GM20000 (cell line): Measurements from ENCODE around the gene PLEKHH2.

Experiments used
- DNase-seq: peaks from one replicate; pipeline ENCODE4 v3.0.0; 2012; ENCODE audit warnings: low spot score
- TF ChIP-seq, protein P1 (sequence below): IDR thresholded peaks from 2 replicates; pipeline ENCODE4 v1.5.1; 2012; ENCODE audit warnings: mild to moderate bottlenecking, control low read depth; ENCODE audit errors: extremely low read depth, missing control alignments

Gene PLEKHH2

DNA sequence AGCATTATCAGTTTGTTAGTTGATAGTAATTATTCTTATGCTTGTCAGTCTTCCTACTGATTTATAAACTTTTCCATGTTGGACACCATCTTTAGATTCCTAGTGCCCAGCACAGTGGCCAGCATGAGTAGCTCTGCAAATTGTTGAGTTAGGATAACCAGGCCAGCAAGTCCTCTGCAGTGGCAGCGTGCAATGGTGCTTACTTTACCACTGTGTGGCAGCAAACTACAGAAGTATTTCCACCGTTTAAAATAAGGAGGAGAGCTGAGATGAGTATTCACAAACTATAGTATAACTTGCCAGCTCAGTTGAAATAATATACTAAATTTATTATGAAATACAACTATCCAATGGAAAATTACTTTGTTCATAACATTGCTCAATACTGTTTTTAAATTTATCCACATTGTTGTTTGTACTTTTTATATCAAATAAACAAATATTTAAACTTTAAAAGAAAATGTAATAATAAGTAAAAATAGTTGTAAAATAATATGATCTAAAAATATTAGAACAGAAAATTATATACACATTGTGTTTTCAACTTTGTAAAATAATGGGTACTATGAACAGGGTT, 31.9 kb upstream of the PLEKHH2 start:
- peak; percentile 28 for DNase-seq
- TF ChIP-seq, protein P1, sequence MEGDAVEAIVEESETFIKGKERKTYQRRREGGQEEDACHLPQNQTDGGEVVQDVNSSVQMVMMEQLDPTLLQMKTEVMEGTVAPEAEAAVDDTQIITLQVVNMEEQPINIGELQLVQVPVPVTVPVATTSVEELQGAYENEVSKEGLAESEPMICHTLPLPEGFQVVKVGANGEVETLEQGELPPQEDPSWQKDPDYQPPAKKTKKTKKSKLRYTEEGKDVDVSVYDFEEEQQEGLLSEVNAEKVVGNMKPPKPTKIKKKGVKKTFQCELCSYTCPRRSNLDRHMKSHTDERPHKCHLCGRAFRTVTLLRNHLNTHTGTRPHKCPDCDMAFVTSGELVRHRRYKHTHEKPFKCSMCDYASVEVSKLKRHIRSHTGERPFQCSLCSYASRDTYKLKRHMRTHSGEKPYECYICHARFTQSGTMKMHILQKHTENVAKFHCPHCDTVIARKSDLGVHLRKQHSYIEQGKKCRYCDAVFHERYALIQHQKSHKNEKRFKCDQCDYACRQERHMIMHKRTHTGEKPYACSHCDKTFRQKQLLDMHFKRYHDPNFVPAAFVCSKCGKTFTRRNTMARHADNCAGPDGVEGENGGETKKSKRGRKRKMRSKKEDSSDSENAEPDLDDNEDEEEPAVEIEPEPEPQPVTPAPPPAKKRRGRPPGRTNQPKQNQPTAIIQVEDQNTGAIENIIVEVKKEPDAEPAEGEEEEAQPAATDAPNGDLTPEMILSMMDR = peak; percentile 47

DNA sequence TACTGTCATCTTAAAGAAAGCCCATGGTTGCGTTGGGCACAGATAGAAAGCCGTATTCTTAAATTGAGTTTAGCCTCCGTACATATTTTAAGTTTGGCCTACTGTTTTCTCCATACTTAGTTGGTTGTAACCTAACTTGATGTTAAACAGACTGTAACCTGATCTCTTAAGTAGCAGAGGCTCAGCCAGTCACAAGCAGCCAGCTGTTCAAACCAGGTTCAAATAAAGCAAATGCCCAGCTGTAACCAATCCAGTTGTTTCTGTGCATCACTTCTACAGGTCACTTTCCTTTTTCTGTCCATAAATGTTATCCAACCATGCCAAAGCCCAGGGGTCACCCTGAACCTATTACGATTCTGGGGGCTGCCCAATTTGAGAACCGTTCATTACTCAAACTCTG, 31.2 kb upstream of the PLEKHH2 start:
- DNase-seq = no peak
- TF ChIP-seq, protein P1 = no peak

DNA sequence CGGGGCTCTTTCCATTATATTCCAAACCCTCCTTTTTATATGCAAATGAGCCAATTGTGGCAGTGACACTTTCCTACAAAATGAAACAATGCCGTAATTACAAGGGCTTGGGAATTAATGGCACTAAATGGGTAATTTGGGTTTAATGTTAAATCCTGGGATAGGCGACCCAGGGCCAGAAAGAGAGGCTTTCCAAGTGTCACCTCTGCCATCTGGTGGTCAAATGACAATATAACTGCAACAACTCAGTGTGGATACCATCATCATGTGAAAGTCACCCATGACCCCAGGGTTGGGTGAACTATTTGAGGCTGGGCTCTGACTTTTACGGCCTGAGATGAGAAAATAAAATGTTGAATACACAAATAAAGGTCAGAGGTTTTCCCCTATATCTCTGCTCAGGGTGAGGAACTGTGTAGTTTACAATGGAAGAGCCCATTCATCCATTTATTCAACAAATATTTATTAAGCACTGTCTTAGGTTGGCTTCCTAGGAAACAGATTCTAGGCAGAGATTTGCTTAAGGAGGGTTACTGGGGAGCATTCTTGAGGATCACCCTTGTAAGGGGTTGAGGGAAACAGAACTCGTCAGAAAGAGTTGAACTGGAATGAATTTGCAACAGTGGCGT, 27.7 kb upstream of the PLEKHH2 start:
- DNase-seq = peak; percentile 50
- TF ChIP-seq, protein P1 = peak; percentile 25

DNA sequence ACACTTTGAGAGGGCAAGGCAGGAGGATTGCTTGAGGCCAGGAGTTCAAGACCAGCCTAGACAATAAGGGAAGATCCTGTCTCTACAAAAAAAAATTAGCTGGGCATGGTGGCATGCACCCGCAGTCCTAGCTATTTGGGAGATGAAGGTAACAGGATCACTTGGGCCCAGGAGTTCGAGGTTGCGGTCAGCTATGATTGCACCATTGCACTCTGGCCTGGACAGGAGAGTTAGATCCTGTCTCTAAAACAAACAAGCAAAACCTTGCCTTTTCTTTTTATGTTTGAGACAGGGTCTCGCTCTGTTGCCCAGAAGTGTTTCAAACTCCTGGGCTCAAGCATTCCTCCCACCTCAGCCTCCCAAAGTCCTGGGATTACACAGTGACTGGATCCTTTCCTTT, 26.7 kb upstream of the PLEKHH2 start:
- no peak for DNase-seq
- TF ChIP-seq, protein P1 = no peak

DNA sequence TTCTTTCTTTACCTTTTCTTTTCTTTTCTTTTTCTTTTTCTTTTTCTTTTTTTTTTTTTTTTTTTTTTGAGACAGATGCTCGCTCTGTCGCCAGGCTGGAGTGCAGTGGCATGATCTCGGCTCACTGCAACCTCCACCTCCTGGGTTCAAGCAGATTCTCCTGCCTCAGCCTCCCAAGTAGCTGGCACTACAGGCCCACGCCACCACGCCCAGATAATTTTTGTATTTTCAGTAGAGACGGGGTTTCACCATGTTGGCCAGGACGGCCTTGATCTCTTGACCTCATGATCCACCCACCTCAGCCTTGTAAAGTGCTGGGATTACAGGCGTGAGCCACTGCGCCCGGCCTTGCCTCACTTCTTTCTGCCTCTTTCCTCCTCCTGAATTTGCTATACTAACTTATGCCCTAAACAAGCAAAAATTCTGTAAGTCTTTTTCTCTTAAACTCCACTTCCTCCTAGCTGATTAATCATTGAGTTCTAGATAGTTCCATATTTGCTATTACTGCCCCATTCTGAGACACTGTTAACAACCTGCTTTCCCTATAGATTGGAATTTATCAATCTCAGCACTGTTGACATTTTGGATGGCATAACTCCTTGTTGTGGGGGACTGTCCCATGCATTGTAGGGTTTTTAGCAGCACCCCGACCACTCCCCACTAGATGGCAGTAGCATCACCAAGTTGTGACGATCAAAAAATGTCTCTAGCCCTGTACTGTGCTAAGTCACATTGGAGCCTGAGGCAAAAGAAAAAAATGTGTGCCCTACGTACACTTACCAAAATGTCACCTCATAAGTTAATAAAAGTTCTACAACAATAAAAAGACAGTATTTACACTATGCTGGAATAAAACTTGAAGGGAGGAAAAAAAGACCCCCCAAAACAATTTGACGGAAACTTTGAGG, 24.8 kb upstream of the PLEKHH2 start:
- peak; percentile 57 for DNase-seq
- TF ChIP-seq, protein P1 = peak; percentile 72

DNA sequence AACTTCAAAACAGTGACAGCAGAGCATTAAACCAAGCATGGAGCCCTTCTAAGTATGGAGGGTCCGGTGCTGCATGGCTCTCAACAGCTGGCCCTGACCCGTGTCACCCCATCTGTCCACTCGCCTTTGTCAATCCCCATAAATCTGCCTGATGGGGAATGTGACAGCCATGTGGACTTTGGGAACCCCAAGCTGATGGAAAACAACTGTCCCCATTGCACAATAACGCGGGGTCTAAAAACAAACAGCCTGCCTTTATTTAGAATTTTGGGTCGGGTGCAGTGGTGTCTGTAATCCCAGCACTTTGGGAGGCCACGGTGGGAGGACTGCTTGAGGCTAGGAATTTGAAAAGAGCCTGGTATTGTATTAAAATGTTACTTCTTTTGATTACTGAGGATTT, 24.1 kb upstream of the PLEKHH2 start:
- TF ChIP-seq, protein P1 = no peak
- no peak for DNase-seq
